HepG2 (cell line): ENCODE results near the gene SDK1. TPM values are rescaled to one million over a fixed set of nuclear protein-coding genes. Genes with fewer than 3 reads are reported as not detected.

Source experiments
- BHLHE40 ChIP-seq: IDR thresholded peaks from 2 replicates; pipeline ENCODE4 v1.6.1; 2011; ENCODE audit warnings: low read length, improper control_type of control experiment
- CBX2 ChIP-seq, 2 experiments: fragments of 200-600 bp in 1 of 2; sonication (generic); formaldehyde crosslinking in 1 of 2; IDR thresholded peaks; 2 replicates each; pipeline versions ENCODE4 v1.7.0 to v1.8.1; 2018 to 2022; ENCODE audit warnings: low read depth in 2 of 2, low read length in 1 of 2, mild to moderate bottlenecking in 1 of 2, missing genetic modification reagents in 1 of 2
- MTF2 ChIP-seq: sonication (generic); formaldehyde crosslinking; IDR thresholded peaks from 2 replicates; pipeline ENCODE4 v1.5.0; 2020; ENCODE audit warnings: missing genetic modification reagents, borderline replicate concordance
- MXI1 ChIP-seq: IDR thresholded peaks from 3 replicates; pipeline ENCODE4 v1.6.1; 2012; ENCODE audit warnings: low read depth, low read length, inconsistent platforms, borderline replicate concordance
- NFYB ChIP-seq: sonication (generic); formaldehyde crosslinking; IDR thresholded peaks from 2 replicates; pipeline ENCODE4 v1.4.0; 2020; ENCODE audit warnings: missing genetic modification reagents
- PHF5A ChIP-seq: IDR thresholded peaks from one replicate; pipeline ENCODE4 v1.6.1; 2018; ENCODE audit warnings: low read depth, missing genetic modification reagents; ENCODE audit not compliant: unreplicated experiment
- RARA ChIP-seq: IDR thresholded peaks from 2 replicates; pipeline ENCODE4 v1.6.1; 2016; ENCODE audit warnings: missing genetic modification reagents, missing compliant biosample characterization
- SIX4 ChIP-seq: sonication (generic); formaldehyde crosslinking; IDR thresholded peaks from 2 replicates; pipeline ENCODE4 v1.4.0; 2020; ENCODE audit warnings: missing genetic modification reagents
- SRSF4 ChIP-seq: fragments of 200-400 bp; formaldehyde crosslinking; IDR thresholded peaks from one replicate; pipeline ENCODE4 v1.6.1; 2018; ENCODE audit warnings: mild to moderate bottlenecking, low read depth, low read length, moderate library complexity; ENCODE audit not compliant: poor library complexity, severe bottlenecking
- TEAD3 ChIP-seq: optimal IDR thresholded peaks from 2 replicates; pipeline ENCODE3; 2016; ENCODE audit warnings: borderline replicate concordance
- TMF1 ChIP-seq: sonication (generic); formaldehyde crosslinking; IDR thresholded peaks from 2 replicates; pipeline ENCODE4 v1.8.1; 2022; ENCODE audit warnings: low read depth, missing genetic modification reagents
- U2AF1 ChIP-seq: fragments of 200-400 bp; formaldehyde crosslinking; optimal IDR thresholded peaks from 2 replicates; pipeline ENCODE3; 2017; ENCODE audit warnings: mild to moderate bottlenecking, low read depth, low read length
- ZNF225 ChIP-seq: sonication (generic); formaldehyde crosslinking; IDR thresholded peaks from 2 replicates; pipeline ENCODE4 v1.4.0; 2020; ENCODE audit warnings: mild to moderate bottlenecking, missing genetic modification reagents
- ZNF253 ChIP-seq: sonication (generic); formaldehyde crosslinking; IDR thresholded peaks from 2 replicates; pipeline ENCODE4 v1.8.0; 2022; ENCODE audit warnings: mild to moderate bottlenecking, missing genetic modification reagents, borderline replicate concordance
- ZNF274 ChIP-seq: sonication (generic); formaldehyde crosslinking; IDR thresholded peaks from 2 replicates; pipeline ENCODE4 v1.5.1; 2020; ENCODE audit warnings: mild to moderate bottlenecking, missing genetic modification reagents
- ZNF367 ChIP-seq: sonication (generic); formaldehyde crosslinking; IDR thresholded peaks from 2 replicates; pipeline ENCODE4 v1.4.0; 2020; ENCODE audit warnings: missing genetic modification reagents, borderline replicate concordance
- ZNF773 ChIP-seq: sonication (generic); formaldehyde crosslinking; IDR thresholded peaks from 2 replicates; pipeline ENCODE4 v1.4.0; 2020; ENCODE audit warnings: missing genetic modification reagents, borderline replicate concordance
- ZSCAN29 ChIP-seq: sonication (generic); formaldehyde crosslinking; conservative IDR thresholded peaks from 2 replicates; pipeline ENCODE4 v1.4.0; 2020; ENCODE audit warnings: mild to moderate bottlenecking, missing genetic modification reagents
- ZSCAN30 ChIP-seq: sonication (generic); formaldehyde crosslinking; IDR thresholded peaks from 2 replicates; pipeline ENCODE4 v1.5.0; 2020; ENCODE audit warnings: mild to moderate bottlenecking, missing genetic modification reagents
- polyA plus RNA-seq, 8 experiments: library from polyadenylated mRNA; depleted of rRNA in 3 of 8; stranded (reverse) in 7 of 8; unstranded in 1 of 8; fragments of >200 nt; fragmentation: Illumina TruSeq in 4 of 8; extraction: Trizol in 4 of 8; gene quantifications; 2 replicates each; pipeline versions ENCODE4 v1.2.1 to v1.2.3, GENCODE V29; 2011 to 2016; ENCODE audit warnings: low read depth in 4 of 8, missing spikeins in 1 of 8, mixed read lengths in 1 of 8; ENCODE audit not compliant: insufficient read depth in 1 of 8
- total RNA-seq, 5 experiments: library from RNA; depleted of rRNA; stranded (reverse); fragments of >200 nt; fragmentation: Illumina TruSeq; extraction: Trizol; gene quantifications; 2 replicates each; pipeline ENCODE4 v1.2.3, GENCODE V29; 2016; ENCODE audit warnings: low read depth in 1 of 5
- TF ChIP-seq, protein P1 (sequence below): sonication (generic); formaldehyde crosslinking; IDR thresholded peaks from 2 replicates; pipeline ENCODE4 v1.4.0; 2020; ENCODE audit warnings: mild to moderate bottlenecking, missing genetic modification reagents, borderline replicate concordance
- TF ChIP-seq, protein P2 (sequence below): sonication (generic); formaldehyde crosslinking; IDR thresholded peaks from 2 replicates; pipeline ENCODE4 v1.9.0; 2022; ENCODE audit warnings: missing genetic modification reagents, mild to moderate bottlenecking, borderline replicate concordance
- TF ChIP-seq, protein P3 (sequence below): IDR thresholded peaks from 2 replicates; pipeline ENCODE4 v1.6.1; 2016
- TF ChIP-seq, protein P4 (sequence below): fragments of 450-650 bp; IDR thresholded peaks from 2 replicates; pipeline ENCODE4 v1.6.1; 2016

SDK1 gene
- total and polyA plus RNA-seq, 2 of the 13 experiments (the other 11 are each of a cell fraction or from before 2014, with no cell fraction given): 0.35 to 2.4 TPM

DNA sequence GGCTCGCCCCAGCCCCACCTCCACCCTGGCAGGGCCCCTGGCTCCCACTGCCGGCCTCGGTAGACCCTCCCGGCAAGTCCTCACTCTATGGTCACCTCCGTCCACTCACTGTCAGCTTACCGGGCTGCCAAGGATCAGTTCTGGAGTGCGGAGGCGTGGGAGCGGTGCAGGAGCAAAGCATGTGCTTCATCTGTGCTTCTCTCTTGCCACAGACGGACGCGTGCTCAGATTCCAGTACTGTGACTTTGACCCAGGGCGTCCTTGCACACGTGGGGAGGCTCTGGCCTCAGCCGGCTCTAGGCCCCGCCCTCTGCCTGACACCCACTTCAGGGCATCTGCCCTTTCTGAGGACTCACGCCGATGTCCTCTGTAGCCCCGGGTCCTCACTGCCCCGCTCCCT lies 833.6 kb downstream of the SDK1 start (continued):
- no peak for TF ChIP-seq PHF5A (CRISPR knock-in tag)
- TF ChIP-seq ZNF253 (CRISPR knock-in tag): no peak
- TF ChIP-seq ZNF367 (CRISPR knock-in tag): no peak
- TF ChIP-seq MXI1: peak; percentile 68; the same call in 1 of the 3 replicates
- TF ChIP-seq, protein P1, sequence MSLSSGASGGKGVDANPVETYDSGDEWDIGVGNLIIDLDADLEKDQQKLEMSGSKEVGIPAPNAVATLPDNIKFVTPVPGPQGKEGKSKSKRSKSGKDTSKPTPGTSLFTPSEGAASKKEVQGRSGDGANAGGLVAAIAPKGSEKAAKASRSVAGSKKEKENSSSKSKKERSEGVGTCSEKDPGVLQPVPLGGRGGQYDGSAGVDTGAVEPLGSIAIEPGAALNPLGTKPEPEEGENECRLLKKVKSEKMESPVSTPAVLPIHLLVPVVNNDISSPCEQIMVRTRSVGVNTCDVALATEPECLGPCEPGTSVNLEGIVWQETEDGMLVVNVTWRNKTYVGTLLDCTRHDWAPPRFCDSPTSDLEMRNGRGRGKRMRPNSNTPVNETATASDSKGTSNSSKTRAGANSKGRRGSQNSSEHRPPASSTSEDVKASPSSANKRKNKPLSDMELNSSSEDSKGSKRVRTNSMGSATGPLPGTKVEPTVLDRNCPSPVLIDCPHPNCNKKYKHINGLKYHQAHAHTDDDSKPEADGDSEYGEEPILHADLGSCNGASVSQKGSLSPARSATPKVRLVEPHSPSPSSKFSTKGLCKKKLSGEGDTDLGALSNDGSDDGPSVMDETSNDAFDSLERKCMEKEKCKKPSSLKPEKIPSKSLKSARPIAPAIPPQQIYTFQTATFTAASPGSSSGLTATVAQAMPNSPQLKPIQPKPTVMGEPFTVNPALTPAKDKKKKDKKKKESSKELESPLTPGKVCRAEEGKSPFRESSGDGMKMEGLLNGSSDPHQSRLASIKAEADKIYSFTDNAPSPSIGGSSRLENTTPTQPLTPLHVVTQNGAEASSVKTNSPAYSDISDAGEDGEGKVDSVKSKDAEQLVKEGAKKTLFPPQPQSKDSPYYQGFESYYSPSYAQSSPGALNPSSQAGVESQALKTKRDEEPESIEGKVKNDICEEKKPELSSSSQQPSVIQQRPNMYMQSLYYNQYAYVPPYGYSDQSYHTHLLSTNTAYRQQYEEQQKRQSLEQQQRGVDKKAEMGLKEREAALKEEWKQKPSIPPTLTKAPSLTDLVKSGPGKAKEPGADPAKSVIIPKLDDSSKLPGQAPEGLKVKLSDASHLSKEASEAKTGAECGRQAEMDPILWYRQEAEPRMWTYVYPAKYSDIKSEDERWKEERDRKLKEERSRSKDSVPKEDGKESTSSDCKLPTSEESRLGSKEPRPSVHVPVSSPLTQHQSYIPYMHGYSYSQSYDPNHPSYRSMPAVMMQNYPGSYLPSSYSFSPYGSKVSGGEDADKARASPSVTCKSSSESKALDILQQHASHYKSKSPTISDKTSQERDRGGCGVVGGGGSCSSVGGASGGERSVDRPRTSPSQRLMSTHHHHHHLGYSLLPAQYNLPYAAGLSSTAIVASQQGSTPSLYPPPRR (CRISPR knock-in tag): no peak
- no peak for TF ChIP-seq ZNF773 (CRISPR knock-in tag)
- TF ChIP-seq BHLHE40: peak; percentile 68; the same call in 1 of the 2 replicates
- no peak for TF ChIP-seq ZNF274 (CRISPR knock-in tag)
- TF ChIP-seq CBX2 (IDR thresholded peaks at IDR 0.05; ENCODE audit: low read depth, low read length): no peak
- TF ChIP-seq CBX2 (CRISPR knock-in tag; IDR thresholded peaks at IDR 0.05; ENCODE audit: low read depth): no peak
- no peak for TF ChIP-seq TMF1 (CRISPR knock-in tag)
- TF ChIP-seq RARA (CRISPR knock-in tag): 0 out of 2 replicates have a peak, but pooled peaks have one; percentile 28
- no peak for TF ChIP-seq U2AF1
- no peak for TF ChIP-seq ZNF225 (CRISPR knock-in tag)
- TF ChIP-seq SIX4 (CRISPR knock-in tag): no peak
- TF ChIP-seq MTF2: no peak
- TF ChIP-seq ZSCAN30 (CRISPR knock-in tag): no peak
- TF ChIP-seq SRSF4: no peak
- TF ChIP-seq ZSCAN29 (CRISPR knock-in tag): no peak
- TF ChIP-seq, protein P2, sequence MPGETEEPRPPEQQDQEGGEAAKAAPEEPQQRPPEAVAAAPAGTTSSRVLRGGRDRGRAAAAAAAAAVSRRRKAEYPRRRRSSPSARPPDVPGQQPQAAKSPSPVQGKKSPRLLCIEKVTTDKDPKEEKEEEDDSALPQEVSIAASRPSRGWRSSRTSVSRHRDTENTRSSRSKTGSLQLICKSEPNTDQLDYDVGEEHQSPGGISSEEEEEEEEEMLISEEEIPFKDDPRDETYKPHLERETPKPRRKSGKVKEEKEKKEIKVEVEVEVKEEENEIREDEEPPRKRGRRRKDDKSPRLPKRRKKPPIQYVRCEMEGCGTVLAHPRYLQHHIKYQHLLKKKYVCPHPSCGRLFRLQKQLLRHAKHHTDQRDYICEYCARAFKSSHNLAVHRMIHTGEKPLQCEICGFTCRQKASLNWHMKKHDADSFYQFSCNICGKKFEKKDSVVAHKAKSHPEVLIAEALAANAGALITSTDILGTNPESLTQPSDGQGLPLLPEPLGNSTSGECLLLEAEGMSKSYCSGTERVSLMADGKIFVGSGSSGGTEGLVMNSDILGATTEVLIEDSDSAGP: no peak
- TF ChIP-seq, protein P3, sequence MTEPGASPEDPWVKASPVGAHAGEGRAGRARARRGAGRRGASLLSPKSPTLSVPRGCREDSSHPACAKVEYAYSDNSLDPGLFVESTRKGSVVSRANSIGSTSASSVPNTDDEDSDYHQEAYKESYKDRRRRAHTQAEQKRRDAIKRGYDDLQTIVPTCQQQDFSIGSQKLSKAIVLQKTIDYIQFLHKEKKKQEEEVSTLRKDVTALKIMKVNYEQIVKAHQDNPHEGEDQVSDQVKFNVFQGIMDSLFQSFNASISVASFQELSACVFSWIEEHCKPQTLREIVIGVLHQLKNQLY: peak; percentile 60; the same call in 1 of the 2 replicates
- TF ChIP-seq NFYB (CRISPR knock-in tag): no peak
- TF ChIP-seq, protein P4, sequence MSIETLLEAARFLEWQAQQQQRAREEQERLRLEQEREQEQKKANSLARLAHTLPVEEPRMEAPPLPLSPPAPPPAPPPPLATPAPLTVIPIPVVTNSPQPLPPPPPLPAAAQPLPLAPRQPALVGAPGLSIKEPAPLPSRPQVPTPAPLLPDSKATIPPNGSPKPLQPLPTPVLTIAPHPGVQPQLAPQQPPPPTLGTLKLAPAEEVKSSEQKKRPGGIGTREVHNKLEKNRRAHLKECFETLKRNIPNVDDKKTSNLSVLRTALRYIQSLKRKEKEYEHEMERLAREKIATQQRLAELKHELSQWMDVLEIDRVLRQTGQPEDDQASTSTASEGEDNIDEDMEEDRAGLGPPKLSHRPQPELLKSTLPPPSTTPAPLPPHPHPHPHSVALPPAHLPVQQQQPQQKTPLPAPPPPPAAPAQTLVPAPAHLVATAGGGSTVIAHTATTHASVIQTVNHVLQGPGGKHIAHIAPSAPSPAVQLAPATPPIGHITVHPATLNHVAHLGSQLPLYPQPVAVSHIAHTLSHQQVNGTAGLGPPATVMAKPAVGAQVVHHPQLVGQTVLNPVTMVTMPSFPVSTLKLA: peak; percentile 11; the same call in 1 of the 2 replicates
- peak; percentile 27 for TF ChIP-seq TEAD3 (CRISPR knock-in tag)
